Measurements from ENCODE around the gene COL7A1. TPM values are rescaled to one million over a fixed set of nuclear protein-coding genes. Genes with fewer than 3 reads are reported as not detected.
A peak's percentile ranks its signal among the peaks of the same experiment; 100 is the strongest.

Gene COL7A1
- polyA plus RNA-seq, 1 of the 3 experiments (the other 2 are of a cell fraction) = 10.8 TPM

- TF ChIP-seq MAX (IDR thresholded peaks at IDR 0.05; ENCODE audit: low read depth) (no peak), CHD2 (IDR thresholded peaks at IDR 0.05; ENCODE audit: low read length, partially characterized antibody) (no peak)
Observed at GRCh38 chr3:48619541-48620524, 24.7 kb upstream of the COL7A1 start (continued).

GRCh38 chr3:48617559-48617958 lies 22.4 kb upstream of the COL7A1 start:
- H3K4me3 ChIP-seq (ENCODE audit: low read depth in 2 of 2, low read length in 1 of 2) = no peak overlapping the region; a peak in 1 of 4 replicates
- ChIA-PET POLR2A (no interaction called here), CTCF (interaction anchor here (1.5 kb wide), 1 partner anchor 18 kb away, joined by 5 read pairs; the partner anchor contains the start of gene SLC26A6)
- H3K79me2 ChIP-seq (ENCODE audit: insufficient read depth) = no peaks in the 10 kb centered on the region
- H3K4me1 ChIP-seq (ENCODE audit: control insufficient read depth in 1 of 2, insufficient read depth in 2 of 2, low read depth in 1 of 2, low read length in 1 of 2) = no peaks in the 10 kb centered on the region
- H3K4me2 ChIP-seq = no peak overlapping the region
- H3F3A ChIP-seq (replicated peaks; ENCODE audit: insufficient read depth) = peaks cover 3% of the 10 kb centered on the region
- no peak overlapping the region for H3K27ac ChIP-seq (ENCODE audit: low read depth in 2 of 2, low read length in 1 of 2)
- H3K9me2 ChIP-seq = no peaks in the 10 kb centered on the region
- 0 out of 2 replicates have a peak, but pooled peaks cover 8% of the 10 kb centered on the region for H3K9me3 ChIP-seq
- WGBS (ENCODE audit: low lambda C conversion rate) = 88% methylated on average over 4 of the region's 4 CpGs
- no peak for TF ChIP-seq TAF1 (IDR thresholded peaks at IDR 0.05; ENCODE audit: borderline replicate concordance, low read depth, low read length)
- TF ChIP-seq FOSL2 (IDR thresholded peaks at IDR 0.05; ENCODE audit: borderline replicate concordance, low read depth) = no peak
- TF ChIP-seq USF2 (IDR thresholded peaks at IDR 0.05; ENCODE audit: borderline replicate concordance, low read depth, low read length) = no peak
- no peak for TF ChIP-seq YY1 (IDR thresholded peaks at IDR 0.05; ENCODE audit: low read depth)
- TF ChIP-seq ZBTB33 (IDR thresholded peaks at IDR 0.05; ENCODE audit: borderline replicate concordance, low read depth) = no peak
- no peaks in the 10 kb centered on the region for H4K20me1 ChIP-seq (ENCODE audit: insufficient read depth)
- H2AFZ ChIP-seq (ENCODE audit: low read depth) = no peak overlapping the region
- no peaks in the 10 kb centered on the region for H3K27me3 ChIP-seq (ENCODE audit: insufficient read depth)
- no peaks in the 10 kb centered on the region for H3K36me3 ChIP-seq (replicated peaks in 1 of 2; ENCODE audit: control insufficient read depth in 1 of 2, insufficient read depth in 2 of 2, low read length in 1 of 2)
- H3K9ac ChIP-seq = no peak overlapping the region
- no peak for DNase-seq

- no peaks in the 10 kb centered on the region for H3K9me2 ChIP-seq
- H3K27me3 ChIP-seq (ENCODE audit: insufficient read depth) = no peaks in the 10 kb centered on the region
- ChIA-PET CTCF (no interaction called here), POLR2A (no interaction called here)
- peaks cover 4% of the 10 kb centered on the region for H3K79me2 ChIP-seq (ENCODE audit: insufficient read depth)
- TF ChIP-seq TCF12 (IDR thresholded peaks at IDR 0.05) = no peak
- TF ChIP-seq MXI1 (IDR thresholded peaks at IDR 0.05; ENCODE audit: low read depth, low read length) = no peak
- TF ChIP-seq SIN3A (IDR thresholded peaks at IDR 0.05; ENCODE audit: borderline replicate concordance, low read depth, low read length) = no peak
- TF ChIP-seq RCOR1 (IDR thresholded peaks at IDR 0.05; ENCODE audit: low read length) = no peak
- TF ChIP-seq REST (IDR thresholded peaks at IDR 0.05; ENCODE audit: low read depth, low read length) = no peak
- no peak for TF ChIP-seq ELF1 (IDR thresholded peaks at IDR 0.05)
- H2AFZ ChIP-seq (ENCODE audit: low read depth) = peak overlapping the region; percentile 26; the same call in 1 of the 2 replicates
- no peak overlapping the region for H3K27ac ChIP-seq (ENCODE audit: low read depth in 2 of 2, low read length in 1 of 2)
- H4K20me1 ChIP-seq (ENCODE audit: insufficient read depth) = no peaks in the 10 kb centered on the region
- no peaks in the 10 kb centered on the region for H3K36me3 ChIP-seq (replicated peaks in 1 of 2; ENCODE audit: control insufficient read depth in 1 of 2, insufficient read depth in 2 of 2, low read length in 1 of 2)
- 32% methylated on average over 3 of the region's 3 CpGs for WGBS (ENCODE audit: low lambda C conversion rate)
- H3K4me1 ChIP-seq (ENCODE audit: control insufficient read depth in 1 of 2, insufficient read depth in 2 of 2, low read depth in 1 of 2, low read length in 1 of 2) = no peaks in the 10 kb centered on the region; a peak in 1 of 4 replicates
- H3K4me2 ChIP-seq = no peak overlapping the region
- H3K9me3 ChIP-seq = 0 out of 2 replicates have a peak, but pooled peaks cover 8% of the 10 kb centered on the region
- H3K4me3 ChIP-seq (ENCODE audit: low read depth in 2 of 2, low read length in 1 of 2) = no peak overlapping the region
- no peak overlapping the region for H3K9ac ChIP-seq
- H3F3A ChIP-seq (replicated peaks; ENCODE audit: insufficient read depth) = peaks cover 3% of the 10 kb centered on the region
- no peak for DNase-seq
Observed at GRCh38 chr3:48614044-48614443, 18.9 kb upstream of the COL7A1 start.

All from SK-N-SH (cell line).